ENCODE measurements around the gene AGXT.

- TF ChIP-seq CTCF (IDR thresholded peaks at IDR 0.05; ENCODE audit: low read depth, low read length, missing input control) (no peak), EGR1 (IDR thresholded peaks at IDR 0.05; ENCODE audit: low read depth in 2 of 2) (no peak), ZBTB33 (IDR thresholded peaks at IDR 0.05) (no peak), GABPA (IDR thresholded peaks at IDR 0.05 in 1 of 2, conservative IDR thresholded peaks at IDR 0.05 in 1 of 2) (no peak), TAF1 (conservative IDR thresholded peaks at IDR 0.05) (no peak)
These were observed 16.1 kb downstream of the AGXT start for GRCh38 chr2:240884745-240885144.
